Loucy (cell line): Measurements from ENCODE around the gene EME2.

Source experiments
- EZH2phosphoT487 ChIP-seq: fragments of 200-600 bp; IDR thresholded peaks from 2 replicates; pipeline ENCODE4 v1.6.1; 2018; ENCODE audit warnings: antibody characterized with exemption, mild to moderate bottlenecking, moderate library complexity, borderline replicate concordance
- TF ChIP-seq, protein P1 (sequence below): fragments of 200-600 bp; sonication (generic); conservative IDR thresholded peaks from 2 replicates; pipeline ENCODE4 v1.5.1; 2014; ENCODE audit warnings: mild to moderate bottlenecking, antibody characterized with exemption, low read length

DNA sequence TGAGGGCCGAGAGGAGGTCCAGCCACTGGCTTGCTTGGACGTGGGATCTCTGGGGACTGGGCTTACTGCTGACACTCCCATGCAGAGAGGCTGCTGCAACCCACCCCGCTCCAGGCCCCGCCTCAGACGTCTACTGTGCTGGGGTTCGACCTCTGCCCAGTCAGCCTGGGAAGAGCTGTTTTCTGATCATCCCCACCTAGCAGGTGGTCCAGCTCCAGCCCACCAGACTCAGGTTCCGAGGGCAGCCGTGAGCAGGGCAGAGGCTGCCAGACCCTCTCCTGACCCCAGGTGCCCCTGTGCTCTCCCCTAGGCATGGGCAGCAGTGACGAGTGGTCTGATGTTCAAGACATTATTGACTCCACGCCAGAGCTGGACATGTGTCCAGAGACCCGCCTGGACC, 24.7 kb upstream of the EME2 start:
- TF ChIP-seq, protein P1, sequence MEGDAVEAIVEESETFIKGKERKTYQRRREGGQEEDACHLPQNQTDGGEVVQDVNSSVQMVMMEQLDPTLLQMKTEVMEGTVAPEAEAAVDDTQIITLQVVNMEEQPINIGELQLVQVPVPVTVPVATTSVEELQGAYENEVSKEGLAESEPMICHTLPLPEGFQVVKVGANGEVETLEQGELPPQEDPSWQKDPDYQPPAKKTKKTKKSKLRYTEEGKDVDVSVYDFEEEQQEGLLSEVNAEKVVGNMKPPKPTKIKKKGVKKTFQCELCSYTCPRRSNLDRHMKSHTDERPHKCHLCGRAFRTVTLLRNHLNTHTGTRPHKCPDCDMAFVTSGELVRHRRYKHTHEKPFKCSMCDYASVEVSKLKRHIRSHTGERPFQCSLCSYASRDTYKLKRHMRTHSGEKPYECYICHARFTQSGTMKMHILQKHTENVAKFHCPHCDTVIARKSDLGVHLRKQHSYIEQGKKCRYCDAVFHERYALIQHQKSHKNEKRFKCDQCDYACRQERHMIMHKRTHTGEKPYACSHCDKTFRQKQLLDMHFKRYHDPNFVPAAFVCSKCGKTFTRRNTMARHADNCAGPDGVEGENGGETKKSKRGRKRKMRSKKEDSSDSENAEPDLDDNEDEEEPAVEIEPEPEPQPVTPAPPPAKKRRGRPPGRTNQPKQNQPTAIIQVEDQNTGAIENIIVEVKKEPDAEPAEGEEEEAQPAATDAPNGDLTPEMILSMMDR = no peak
- TF ChIP-seq EZH2phosphoT487 = no peak
